HG02870 (cell line): ENCODE measurements around the gene PRCC.

Source experiments
- ATAC-seq: cut with Tn5 transposase; IDR thresholded peaks from one replicate; pipeline ENCODE4 v1.9.1; 2021; ENCODE audit warnings: mild to moderate bottlenecking, moderate library complexity; ENCODE audit not compliant: unreplicated experiment

PRCC gene

GRCh38 chr1:156794506-156795373, 27.4 kb downstream of the PRCC start:
- ATAC-seq: no peak

GRCh38 chr1:156795374-156795733, 28.0 kb downstream of the PRCC start:
- ATAC-seq: no peak

- no peak for ATAC-seq
Measured at GRCh38 chr1:156795787-156796186, 28.5 kb downstream of the PRCC start.

GRCh38 chr1:156796340-156797097, 29.2 kb downstream of the PRCC start:
- ATAC-seq: no peak

- ATAC-seq: no peak
Measured at GRCh38 chr1:156797212-156797871, 30.0 kb downstream of the PRCC start.

GRCh38 chr1:156801409-156802121, 34.2 kb downstream of the PRCC start:
- no peak for ATAC-seq

- ATAC-seq: no peak
Measured at GRCh38 chr1:156802421-156802935, 35.1 kb downstream of the PRCC start.

- no peak for ATAC-seq
Measured at GRCh38 chr1:156803086-156803851, 35.9 kb downstream of the PRCC start.

GRCh38 chr1:156804026-156804425, 36.7 kb downstream of the PRCC start:
- ATAC-seq: no peak

- no peak for ATAC-seq
Measured at GRCh38 chr1:156804572-156805243, 37.4 kb downstream of the PRCC start.

- ATAC-seq: no peak
Measured at GRCh38 chr1:156805766-156806511, 38.6 kb downstream of the PRCC start.

- ATAC-seq: no peak
Measured at GRCh38 chr1:156806512-156807440, 39.4 kb downstream of the PRCC start.

- no peak for ATAC-seq
Measured at GRCh38 chr1:156807627-156808026, 40.3 kb downstream of the PRCC start.

GRCh38 chr1:156808186-156809030, 41.1 kb downstream of the PRCC start:
- no peak for ATAC-seq

- ATAC-seq: no peak
Measured at GRCh38 chr1:156809281-156809680, 41.9 kb downstream of the PRCC start.

GRCh38 chr1:156809711-156810366, 42.5 kb downstream of the PRCC start:
- no peak for ATAC-seq
